ENCODE measurements around the gene TFDP2. TPM values are rescaled to one million over a fixed set of nuclear protein-coding genes. Genes with fewer than 3 reads are reported as not detected.

TFDP2 gene, protein sequence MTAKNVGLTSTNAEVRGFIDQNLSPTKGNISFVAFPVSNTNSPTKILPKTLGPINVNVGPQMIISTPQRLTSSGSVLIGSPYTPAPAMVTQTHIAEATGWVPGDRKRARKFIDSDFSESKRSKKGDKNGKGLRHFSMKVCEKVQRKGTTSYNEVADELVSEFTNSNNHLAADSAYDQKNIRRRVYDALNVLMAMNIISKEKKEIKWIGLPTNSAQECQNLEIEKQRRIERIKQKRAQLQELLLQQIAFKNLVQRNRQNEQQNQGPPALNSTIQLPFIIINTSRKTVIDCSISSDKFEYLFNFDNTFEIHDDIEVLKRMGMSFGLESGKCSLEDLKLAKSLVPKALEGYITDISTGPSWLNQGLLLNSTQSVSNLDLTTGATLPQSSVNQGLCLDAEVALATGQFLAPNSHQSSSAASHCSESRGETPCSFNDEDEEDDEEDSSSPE
- 10 to 100 TPM; 23.5 to 29.4 TPM for total RNA-seq

DNA sequence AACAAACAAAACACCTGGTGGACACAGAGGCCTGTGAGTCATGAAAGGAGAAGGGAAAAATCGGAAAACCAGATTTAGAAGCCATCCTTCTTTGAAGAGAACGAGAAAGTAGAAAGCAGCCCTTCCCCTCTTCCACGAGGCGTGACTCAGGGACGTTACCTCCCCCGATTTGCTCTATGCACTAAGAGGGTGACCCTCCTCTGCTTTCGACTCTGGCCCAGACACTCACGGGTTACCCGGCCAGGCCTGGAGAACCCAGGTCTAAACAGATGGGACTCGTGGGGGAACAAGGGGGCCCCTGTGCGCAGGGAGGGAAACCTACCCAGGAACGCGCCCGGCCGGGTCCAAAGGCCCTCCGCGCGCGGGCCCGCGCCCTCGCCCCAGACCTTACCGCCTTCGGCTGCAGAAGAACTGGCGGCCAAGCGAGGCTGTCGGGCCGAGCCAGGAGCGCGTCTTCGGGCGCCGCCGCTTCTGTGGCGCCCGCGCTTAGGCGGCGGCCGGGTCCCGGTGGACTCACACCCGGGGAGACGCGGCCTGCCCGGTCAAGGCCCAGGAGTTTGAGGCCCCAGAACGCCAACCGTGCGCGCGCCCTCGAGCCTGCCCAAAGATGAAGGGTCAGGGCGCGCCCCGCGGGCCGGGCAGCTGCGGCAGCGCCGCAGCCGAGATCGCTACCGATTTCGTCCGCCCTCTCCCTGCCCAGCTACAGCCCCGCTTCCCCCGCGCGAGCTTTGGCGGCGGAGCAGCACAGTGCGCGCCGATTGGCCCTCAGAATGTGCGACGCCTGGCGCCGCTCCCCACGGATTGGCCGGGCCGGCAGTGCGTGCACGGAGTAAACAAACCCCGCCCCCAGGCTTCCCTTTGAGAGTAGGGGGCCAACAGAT, at the start of gene TFDP2:
TFDP2 (minus strand) TSS at position 753 of the 881 bp plus-strand sequence. CDS start 47,795 bp downstream, outside the sequence.
- DNase-seq, result peak; percentile 91
- Mint-ChIP-seq H3K9me3 (no peaks in the 10 kb centered on the region), H3K4me3 (peak within 1 kb of the TSS; percentile 81), H3K36me3 (ENCODE audit: low read depth) (no peaks in the 10 kb centered on the region), H3K4me1 (peaks cover 26% of the 10 kb centered on the region), H3K27me3 (peaks cover 5% of the 10 kb centered on the region), H3K27ac (peak within 1 kb of the TSS; percentile 89)
- ChIA-PET CTCF (interaction anchor here (1.2 to 1.4 kb wide), 2 partner anchors 24 to 50 kb away, joined by 4 read pairs; no protein-coding TSS in a partner anchor), POLR2A (no interaction called here)

DNA sequence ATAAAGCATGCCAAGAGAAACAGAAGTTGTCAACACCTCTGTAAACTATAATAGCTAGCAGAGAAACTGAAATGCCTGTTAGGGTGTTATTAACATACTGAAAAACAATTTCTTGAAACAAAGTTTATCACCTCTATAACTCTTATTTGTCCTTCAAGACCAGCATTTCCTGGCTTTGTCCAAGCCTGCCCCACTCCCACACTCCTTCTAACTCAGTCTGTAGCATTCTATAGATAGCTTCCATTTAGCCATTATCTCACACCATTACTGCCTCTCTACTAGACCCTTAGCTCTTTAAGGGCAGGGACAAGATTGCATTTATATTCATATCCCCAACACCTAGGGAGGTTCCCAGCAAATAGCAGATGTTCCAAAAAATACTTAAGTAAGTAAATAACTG, 39.5 kb upstream of the TFDP2 start:
- no peak for DNase-seq
- H3K9me3 Mint-ChIP-seq, result no peaks in the 10 kb centered on the region
- H3K4me1 Mint-ChIP-seq, result no peaks in the 10 kb centered on the region
- ChIA-PET POLR2A (no interaction called here), CTCF (interaction anchor here (0.6 to 1.2 kb wide), 2 partner anchors 15 to 248 kb away, joined by 3 read pairs; no protein-coding TSS in a partner anchor)
- H3K27me3 Mint-ChIP-seq, result no peaks in the 10 kb centered on the region
- H3K4me3 Mint-ChIP-seq, result no peak overlapping the region
- H3K27ac Mint-ChIP-seq, result no peak overlapping the region
- H3K36me3 Mint-ChIP-seq (ENCODE audit: low read depth), result peaks cover 8% of the 10 kb centered on the region

DNA sequence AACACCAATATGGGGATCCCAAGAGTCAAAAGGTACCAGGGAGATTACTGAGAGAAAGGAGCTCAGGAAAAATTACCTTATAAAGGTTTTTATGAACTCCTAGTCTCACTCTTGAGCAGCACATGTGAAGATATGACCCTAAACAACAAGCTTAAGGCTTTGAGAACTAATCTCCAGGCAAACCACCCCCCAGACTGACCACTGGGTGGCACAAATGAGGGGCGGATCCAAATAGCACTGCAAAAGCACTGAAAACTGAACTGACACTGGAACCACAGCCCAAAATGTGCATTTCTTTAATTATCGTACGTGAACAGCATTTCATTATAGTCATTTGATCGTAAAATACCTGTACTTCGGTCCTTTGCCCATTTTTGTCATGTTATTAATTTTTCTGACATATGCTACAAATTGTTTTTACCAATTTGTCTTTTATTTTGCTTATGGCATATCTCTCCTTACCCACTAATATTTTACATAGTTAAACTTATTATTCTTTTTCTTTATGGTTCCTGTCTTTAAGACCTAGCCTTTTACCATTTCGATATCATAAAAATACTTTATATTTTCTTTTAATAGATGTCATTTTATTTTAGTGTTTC, 31.5 kb upstream of the TFDP2 start:
- Mint-ChIP-seq H3K36me3 (ENCODE audit: low read depth) (peaks cover 14% of the 10 kb centered on the region), H3K27ac (no peak overlapping the region), H3K27me3 (no peaks in the 10 kb centered on the region), H3K4me3 (no peak overlapping the region), H3K9me3 (no peaks in the 10 kb centered on the region), H3K4me1 (no peaks in the 10 kb centered on the region)
- DNase-seq, result peak; percentile 20
- POLR2A ChIA-PET, result interaction anchor here (0.6 kb wide), 1 partner anchor 98 kb away, joined by 5 read pairs; no protein-coding TSS in a partner anchor
- CTCF ChIA-PET, result interaction anchor here (0.6 to 1.1 kb wide), 2 partner anchors 46 to 143 kb away, joined by 3 to 4 read pairs; no protein-coding TSS in a partner anchor

DNA sequence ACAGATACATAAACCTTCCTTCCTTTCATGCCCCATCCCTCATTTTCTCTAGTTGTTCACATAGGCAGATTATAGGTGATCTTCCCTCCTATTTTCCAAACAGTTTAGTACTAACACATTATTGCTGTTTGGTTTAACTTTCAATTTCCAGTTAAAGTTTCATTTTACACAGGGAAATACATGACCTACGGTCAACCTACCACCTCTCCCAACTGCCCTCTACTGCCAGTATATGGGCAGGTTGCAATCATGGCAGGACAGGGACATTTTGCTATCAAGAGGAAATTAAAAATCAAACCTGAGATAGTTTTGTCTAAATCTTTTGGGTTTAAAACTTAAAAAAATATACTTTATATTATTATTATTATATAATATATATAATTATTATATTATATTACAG, 26.1 kb upstream of the TFDP2 start:
- H3K27me3 Mint-ChIP-seq, result no peaks in the 10 kb centered on the region
- ChIA-PET CTCF (interaction anchor here (0.9 to 1.1 kb wide), 2 partner anchors 10 to 51 kb away, joined by 3 read pairs; no protein-coding TSS in a partner anchor), POLR2A (no interaction called here)
- H3K4me3 Mint-ChIP-seq, result no peak overlapping the region
- H3K9me3 Mint-ChIP-seq, result no peaks in the 10 kb centered on the region
- peaks cover 5% of the 10 kb centered on the region for H3K36me3 Mint-ChIP-seq (ENCODE audit: low read depth)
- DNase-seq, result no peak
- H3K27ac Mint-ChIP-seq, result no peak overlapping the region
- H3K4me1 Mint-ChIP-seq, result no peaks in the 10 kb centered on the region

GRCh38 chr3:142174559-142174958, 25.2 kb upstream of the TFDP2 start:
- CTCF ChIA-PET, result interaction anchor here (0.6 kb wide), 1 partner anchor 92 kb away, joined by 3 read pairs; no protein-coding TSS in a partner anchor
- Mint-ChIP-seq H3K36me3 (ENCODE audit: low read depth) (peaks cover 9% of the 10 kb centered on the region), H3K9me3 (no peaks in the 10 kb centered on the region), H3K4me1 (no peaks in the 10 kb centered on the region), H3K4me3 (no peak overlapping the region), H3K27me3 (no peaks in the 10 kb centered on the region), H3K27ac (no peak overlapping the region)
- no peak for DNase-seq
- POLR2A ChIA-PET, result no interaction called here

DNA sequence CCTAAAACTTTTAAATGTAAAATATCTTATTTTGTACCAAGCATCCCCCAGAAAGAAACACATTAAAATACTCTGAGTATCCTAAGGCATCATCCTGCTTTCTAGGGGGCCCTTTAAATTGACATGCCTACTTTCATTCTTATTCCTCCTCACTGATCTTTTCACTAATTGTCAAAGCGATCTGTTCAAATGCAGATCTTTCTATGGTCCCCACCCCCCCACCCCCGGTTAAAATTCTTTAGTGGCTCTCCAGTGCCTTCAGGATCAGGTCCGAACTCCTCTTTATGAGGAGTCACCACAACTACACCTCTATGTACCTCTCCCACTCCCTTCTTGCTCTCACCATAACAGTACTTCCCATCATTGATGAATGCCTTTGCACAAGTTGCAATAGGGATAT, 19.2 kb upstream of the TFDP2 start:
- H3K9me3 Mint-ChIP-seq, result no peaks in the 10 kb centered on the region
- no peak overlapping the region for H3K27ac Mint-ChIP-seq
- ChIA-PET CTCF (no interaction called here), POLR2A (no interaction called here)
- peaks cover 12% of the 10 kb centered on the region for H3K36me3 Mint-ChIP-seq (ENCODE audit: low read depth)
- no peak for DNase-seq
- H3K27me3 Mint-ChIP-seq, result no peaks in the 10 kb centered on the region
- H3K4me1 Mint-ChIP-seq, result no peaks in the 10 kb centered on the region
- no peak overlapping the region for H3K4me3 Mint-ChIP-seq

GRCh38 chr3:142165194-142165593, 15.8 kb upstream of the TFDP2 start:
- no peak for DNase-seq
- Mint-ChIP-seq H3K36me3 (ENCODE audit: low read depth) (peaks cover 12% of the 10 kb centered on the region), H3K27me3 (no peaks in the 10 kb centered on the region), H3K4me1 (no peaks in the 10 kb centered on the region), H3K27ac (no peak overlapping the region), H3K4me3 (no peak overlapping the region), H3K9me3 (no peaks in the 10 kb centered on the region)
- POLR2A ChIA-PET, result interaction anchor here (0.6 kb wide), 1 partner anchor 57 kb away, joined by 4 read pairs; no protein-coding TSS in a partner anchor
- CTCF ChIA-PET, result interaction anchor here (0.5 to 1.0 kb wide), 4 partner anchors 8 to 1415 kb away, joined by 3 read pairs; no protein-coding TSS in a partner anchor

DNA sequence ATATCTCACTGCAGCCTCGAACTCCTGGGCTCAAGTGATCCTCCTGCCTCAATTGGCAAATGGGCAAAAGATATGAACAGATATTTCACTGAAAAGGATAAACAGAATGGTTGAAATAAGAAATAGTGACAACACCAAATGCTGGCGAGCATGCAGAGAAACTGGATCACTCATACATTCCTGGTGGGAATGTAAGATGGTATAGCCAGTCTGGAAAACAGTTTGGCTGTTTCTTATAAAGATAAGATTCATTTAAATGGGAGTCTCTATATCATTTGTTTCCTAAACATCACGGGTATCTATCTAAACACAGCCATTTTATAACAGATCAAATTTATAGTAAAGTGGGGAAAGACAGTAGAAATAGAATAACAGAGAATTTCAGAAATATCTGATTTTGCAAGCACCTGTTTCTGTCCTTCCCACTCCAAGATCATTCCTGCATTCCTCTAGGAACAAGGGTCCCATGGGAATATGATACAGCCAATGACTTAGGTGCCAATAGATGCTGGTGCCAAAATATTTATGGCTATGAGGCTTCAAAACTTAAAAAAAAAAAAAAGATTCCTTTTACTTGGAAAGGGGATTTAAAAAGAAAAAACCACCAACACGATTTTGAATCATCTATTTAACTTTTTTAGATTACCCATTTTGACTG, 9.9 kb upstream of the TFDP2 start:
- no peaks in the 10 kb centered on the region for H3K36me3 Mint-ChIP-seq (ENCODE audit: low read depth)
- ChIA-PET POLR2A (no interaction called here), CTCF (no interaction called here)
- no peak for DNase-seq
- H3K9me3 Mint-ChIP-seq, result no peaks in the 10 kb centered on the region
- H3K4me3 Mint-ChIP-seq, result no peak overlapping the region
- H3K27me3 Mint-ChIP-seq, result no peaks in the 10 kb centered on the region
- H3K4me1 Mint-ChIP-seq, result no peaks in the 10 kb centered on the region
- H3K27ac Mint-ChIP-seq, result no peak overlapping the region

DNA sequence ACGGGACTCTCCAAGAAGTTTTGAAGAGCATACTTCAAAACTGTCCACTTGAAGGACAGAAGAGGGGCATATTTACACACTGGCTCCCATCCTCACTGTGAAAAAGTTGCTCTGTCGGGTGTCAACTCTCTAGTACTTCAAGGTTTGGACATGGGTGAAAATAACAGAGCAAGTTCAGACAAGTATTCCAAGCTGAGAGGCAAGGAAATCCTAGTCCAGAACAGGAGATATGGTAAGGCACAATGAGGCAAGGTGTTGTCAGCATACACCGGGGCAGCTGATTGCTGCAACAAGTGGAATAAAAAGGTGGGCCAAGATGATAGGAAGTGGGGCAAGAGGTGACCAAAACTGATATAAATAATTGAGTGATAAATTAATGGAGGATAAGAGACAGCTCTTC, 4.8 kb upstream of the TFDP2 start:
- Mint-ChIP-seq H3K9me3 (no peaks in the 10 kb centered on the region), H3K4me3 (no peak overlapping the region), H3K27ac (no peak overlapping the region), H3K36me3 (ENCODE audit: low read depth) (no peaks in the 10 kb centered on the region), H3K4me1 (peaks cover 5% of the 10 kb centered on the region), H3K27me3 (peaks cover 5% of the 10 kb centered on the region)
- DNase-seq, result no peak
- ChIA-PET POLR2A (interaction anchor here (0.5 kb wide), 1 partner anchor 576 kb away, joined by 4 read pairs; no protein-coding TSS in a partner anchor), CTCF (interaction anchor here (0.6 kb wide), 1 partner anchor 436 kb away, joined by 3 read pairs; no protein-coding TSS in a partner anchor)

GRCh38 chr3:142152384-142152783, 3.0 kb upstream of the TFDP2 start:
- DNase-seq, result no peak
- CTCF ChIA-PET, result no interaction called here
- H3K9me3 Mint-ChIP-seq, result no peaks in the 10 kb centered on the region
- H3K27ac Mint-ChIP-seq, result no peak overlapping the region
- no peak overlapping the region for H3K4me3 Mint-ChIP-seq
- H3K27me3 Mint-ChIP-seq, result peaks cover 5% of the 10 kb centered on the region
- H3K4me1 Mint-ChIP-seq, result peaks cover 19% of the 10 kb centered on the region
- POLR2A ChIA-PET, result no interaction called here
- H3K36me3 Mint-ChIP-seq (ENCODE audit: low read depth), result no peaks in the 10 kb centered on the region

GRCh38 chr3:142151828-142152227, 2.5 kb upstream of the TFDP2 start:
- POLR2A ChIA-PET, result no interaction called here
- no peak for DNase-seq
- H3K27ac Mint-ChIP-seq, result no peak overlapping the region
- no peak overlapping the region for H3K4me3 Mint-ChIP-seq
- no peaks in the 10 kb centered on the region for H3K9me3 Mint-ChIP-seq
- CTCF ChIA-PET, result interaction anchor here (0.7 kb wide), 1 partner anchor 12 kb away, joined by 4 read pairs; no protein-coding TSS in a partner anchor
- H3K36me3 Mint-ChIP-seq (ENCODE audit: low read depth), result no peaks in the 10 kb centered on the region
- H3K27me3 Mint-ChIP-seq, result peaks cover 5% of the 10 kb centered on the region
- peaks cover 24% of the 10 kb centered on the region for H3K4me1 Mint-ChIP-seq

- CTCF ChIA-PET, result interaction anchor here (0.6 to 0.7 kb wide), 2 partner anchors 12 to 16 kb away, joined by 3 to 4 read pairs; no protein-coding TSS in a partner anchor
- Mint-ChIP-seq H3K4me1 (peaks cover 26% of the 10 kb centered on the region), H3K27ac (no peak overlapping the region), H3K9me3 (no peaks in the 10 kb centered on the region), H3K36me3 (ENCODE audit: low read depth) (no peaks in the 10 kb centered on the region), H3K4me3 (no peak overlapping the region), H3K27me3 (peaks cover 5% of the 10 kb centered on the region)
- POLR2A ChIA-PET, result no interaction called here
- no peak for DNase-seq
Measured at GRCh38 chr3:142151240-142151639, 1.9 kb upstream of the TFDP2 start.
